Left ventricle myocardium inferior (tissue), 1 donor: Measurements from ENCODE around the gene CDH12. TPM values are rescaled to one million over a fixed set of nuclear protein-coding genes. Genes with fewer than 3 reads are reported as not detected.

Experiments used
- DNase-seq: peaks from one replicate; pipeline ENCODE4 v3.0.0-alpha.2; 2020
- H3K27ac ChIP-seq: fragments of 200-600 bp; replicated peaks from 2 replicates; pipeline ENCODE4 v1.8.0; 2021
- H3K27me3 ChIP-seq: fragments of 200-600 bp; 2 replicates; pipeline ENCODE4 v1.8.0; 2021; ENCODE audit warnings: low read depth
- H3K36me3 ChIP-seq: fragments of 200-600 bp; 2 replicates; pipeline ENCODE4 v1.8.0; 2021
- H3K4me1 ChIP-seq: fragments of 200-600 bp; 2 replicates; pipeline ENCODE4 v1.8.0; 2021
- H3K4me3 ChIP-seq: fragments of 200-600 bp; 2 replicates; pipeline ENCODE4 v1.8.0; 2021; ENCODE audit warnings: mild to moderate bottlenecking, moderate library complexity
- H3K9me3 ChIP-seq: fragments of 200-600 bp; replicated peaks from 2 replicates; pipeline ENCODE4 v1.8.0; 2021
- intact Hi-C: fragments of 100-400 bp; cut with micrococcal nuclease; formaldehyde crosslinking; loops from one replicate; pipeline ENCODE4 v1.11.0; 2022
- total RNA-seq: library from RNA; stranded (reverse); fragmentation: NEBNext Ultra II Directional; extraction: Animal tissue kit (Norgen Biotek cat#: 25700); gene quantifications from one replicate; pipeline ENCODE4 v1.2.1, GENCODE V29; 2021
- TF ChIP-seq, protein P1 (sequence below): fragments of 200-600 bp; IDR thresholded peaks from 2 replicates; pipeline ENCODE4 v1.8.0; 2021; ENCODE audit warnings: antibody characterized with exemption, mild to moderate bottlenecking, borderline replicate concordance
- donor health status: DM: no; HTN: yes; CAD: no; lungs with severe emphysema.

CDH12 gene
- total RNA-seq, 1 donor from 2014 or later: not detected

DNA sequence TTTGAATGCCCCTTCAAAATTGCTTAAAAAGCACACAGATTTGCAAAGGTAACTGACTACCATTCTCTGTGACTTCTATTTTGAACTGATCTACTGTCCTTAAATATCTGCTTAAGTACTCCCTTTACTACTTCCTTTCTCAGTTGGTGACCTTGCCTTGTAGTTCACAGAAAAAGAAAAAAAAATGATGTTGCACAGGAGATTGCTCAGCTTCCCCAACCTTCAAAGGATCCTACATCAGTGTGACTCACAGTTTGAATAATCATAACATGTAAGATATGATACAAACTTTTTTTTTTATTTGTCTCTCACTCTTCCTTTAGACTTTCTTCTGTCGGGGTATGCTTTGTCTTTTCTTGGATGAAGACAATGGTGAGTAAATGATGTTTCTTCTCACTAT is 1029.6 kb downstream of the CDH12 start:
- TF ChIP-seq, protein P1, sequence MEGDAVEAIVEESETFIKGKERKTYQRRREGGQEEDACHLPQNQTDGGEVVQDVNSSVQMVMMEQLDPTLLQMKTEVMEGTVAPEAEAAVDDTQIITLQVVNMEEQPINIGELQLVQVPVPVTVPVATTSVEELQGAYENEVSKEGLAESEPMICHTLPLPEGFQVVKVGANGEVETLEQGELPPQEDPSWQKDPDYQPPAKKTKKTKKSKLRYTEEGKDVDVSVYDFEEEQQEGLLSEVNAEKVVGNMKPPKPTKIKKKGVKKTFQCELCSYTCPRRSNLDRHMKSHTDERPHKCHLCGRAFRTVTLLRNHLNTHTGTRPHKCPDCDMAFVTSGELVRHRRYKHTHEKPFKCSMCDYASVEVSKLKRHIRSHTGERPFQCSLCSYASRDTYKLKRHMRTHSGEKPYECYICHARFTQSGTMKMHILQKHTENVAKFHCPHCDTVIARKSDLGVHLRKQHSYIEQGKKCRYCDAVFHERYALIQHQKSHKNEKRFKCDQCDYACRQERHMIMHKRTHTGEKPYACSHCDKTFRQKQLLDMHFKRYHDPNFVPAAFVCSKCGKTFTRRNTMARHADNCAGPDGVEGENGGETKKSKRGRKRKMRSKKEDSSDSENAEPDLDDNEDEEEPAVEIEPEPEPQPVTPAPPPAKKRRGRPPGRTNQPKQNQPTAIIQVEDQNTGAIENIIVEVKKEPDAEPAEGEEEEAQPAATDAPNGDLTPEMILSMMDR: no peak
- intact Hi-C loops: no loop called here
- Histone ChIP-seq H3K4me3 (no peak overlapping the region), H3K9me3 (no peaks in the 10 kb centered on the region), H3K27me3 (no peaks in the 10 kb centered on the region), H3K36me3 (no peaks in the 10 kb centered on the region), H3K4me1 (no peaks in the 10 kb centered on the region), H3K27ac (no peak overlapping the region)
- DNase-seq: no peak

DNA sequence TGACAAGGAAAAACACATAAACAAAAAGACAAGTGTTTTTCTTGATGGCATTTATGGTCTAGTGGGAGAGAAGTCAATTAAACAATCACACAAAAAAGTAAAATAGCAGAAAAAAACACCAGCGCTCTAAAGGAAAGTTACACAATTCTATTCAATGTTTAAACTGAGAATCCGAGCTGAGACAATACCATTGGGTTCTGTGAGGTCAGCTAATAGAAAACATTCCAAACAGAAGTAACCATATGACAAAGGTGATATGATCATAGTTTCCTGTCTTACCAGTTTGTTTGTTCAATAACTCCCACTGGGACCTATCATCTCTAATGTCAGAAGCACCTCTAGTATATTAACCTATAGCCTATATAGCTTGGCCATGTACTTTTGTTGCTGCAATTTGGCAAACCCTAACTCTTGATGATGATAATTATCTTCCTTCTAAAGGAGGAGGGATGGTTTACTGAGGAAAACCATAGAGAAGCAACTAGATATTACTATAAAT is 1030.0 kb downstream of the CDH12 start:
- Histone ChIP-seq H3K4me3 (no peak overlapping the region), H3K27ac (no peak overlapping the region), H3K27me3 (no peaks in the 10 kb centered on the region), H3K9me3 (no peaks in the 10 kb centered on the region), H3K4me1 (no peaks in the 10 kb centered on the region), H3K36me3 (no peaks in the 10 kb centered on the region)
- intact Hi-C loops: no loop called here
- TF ChIP-seq, protein P1: no peak
- no peak for DNase-seq

DNA sequence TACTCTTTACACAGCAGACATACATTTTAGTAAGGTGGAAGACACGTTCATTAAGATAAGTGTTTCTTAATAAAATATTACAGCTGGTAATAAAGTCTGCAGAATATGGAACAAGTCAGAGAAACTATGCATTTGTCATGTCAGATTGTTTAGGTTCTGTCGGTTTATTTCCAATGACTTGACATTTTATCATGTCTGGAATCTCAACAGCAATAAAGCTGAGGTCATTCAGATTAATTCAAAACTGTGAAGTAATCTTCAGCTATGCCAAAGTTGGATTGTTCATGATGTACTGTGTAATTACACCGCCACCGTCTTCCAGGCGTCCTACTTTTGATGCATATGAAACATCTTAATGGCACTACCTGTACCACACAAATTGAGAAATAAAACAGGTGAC is 1032.6 kb downstream of the CDH12 start:
- no peak for DNase-seq
- Histone ChIP-seq H3K27ac (no peak overlapping the region), H3K4me3 (no peak overlapping the region), H3K9me3 (no peaks in the 10 kb centered on the region), H3K36me3 (no peaks in the 10 kb centered on the region), H3K4me1 (no peaks in the 10 kb centered on the region), H3K27me3 (no peaks in the 10 kb centered on the region)
- TF ChIP-seq, protein P1: no peak
- intact Hi-C loops: no loop called here

DNA sequence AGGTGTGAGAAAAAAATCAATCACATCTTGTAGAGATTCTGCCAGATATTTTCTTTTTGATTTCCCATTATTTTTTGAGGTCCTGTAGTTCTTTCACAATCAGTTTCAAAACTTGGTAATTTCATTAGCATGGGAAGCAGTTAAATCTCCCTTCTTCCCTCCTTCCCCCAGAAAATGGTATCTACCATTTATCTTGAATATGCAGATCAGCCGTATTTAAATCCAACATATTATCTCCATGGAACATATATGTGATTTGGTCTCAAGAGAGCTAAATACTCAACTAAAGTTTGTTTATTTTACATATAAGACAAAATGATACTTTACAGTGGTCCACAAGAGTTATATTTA is 1034.8 kb downstream of the CDH12 start:
- peak overlapping the region; percentile 43 for H3K4me3 ChIP-seq
- intact Hi-C loops: no loop called here
- H3K4me1 ChIP-seq: no peaks in the 10 kb centered on the region
- H3K36me3 ChIP-seq: no peaks in the 10 kb centered on the region
- no peak overlapping the region for H3K27ac ChIP-seq
- DNase-seq: no peak
- H3K27me3 ChIP-seq: no peaks in the 10 kb centered on the region
- H3K9me3 ChIP-seq: no peaks in the 10 kb centered on the region
- TF ChIP-seq, protein P1: no peak

DNA sequence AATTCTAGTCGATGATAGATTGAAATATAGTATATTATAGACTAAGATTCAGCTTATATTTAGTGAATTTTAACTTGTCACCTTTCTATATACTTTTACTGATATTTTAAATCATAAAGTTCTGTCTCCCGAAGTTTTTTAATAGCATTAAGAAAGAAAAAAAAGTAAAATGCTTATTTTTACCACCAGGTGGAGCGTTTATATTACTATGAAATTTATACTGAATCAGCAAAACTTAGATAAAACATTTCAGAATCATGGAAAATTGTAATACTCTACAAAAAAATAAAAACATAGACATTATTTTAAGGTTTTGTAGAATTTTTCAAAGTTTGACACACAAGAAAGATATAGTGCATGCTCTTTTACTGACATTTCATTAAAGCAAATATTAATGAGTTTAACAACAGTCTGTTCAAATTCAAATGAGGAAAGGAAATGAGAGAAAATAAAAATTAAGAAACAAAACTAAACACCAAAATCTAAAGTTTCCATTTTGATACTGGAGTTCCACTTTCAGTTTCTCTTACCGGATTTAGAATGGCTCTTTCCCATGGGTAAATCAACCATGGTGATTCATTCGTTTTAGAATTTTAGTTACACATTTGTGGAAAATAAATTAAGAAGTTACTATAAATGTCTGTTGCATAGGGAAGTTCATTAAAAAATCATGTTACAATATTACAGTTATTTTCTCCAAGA is 1035.3 kb downstream of the CDH12 start:
- no peak overlapping the region for H3K27ac ChIP-seq
- H3K36me3 ChIP-seq: no peaks in the 10 kb centered on the region
- intact Hi-C loops: no loop called here
- H3K27me3 ChIP-seq: no peaks in the 10 kb centered on the region
- TF ChIP-seq, protein P1: peak; percentile 34
- no peaks in the 10 kb centered on the region for H3K9me3 ChIP-seq
- no peak for DNase-seq
- H3K4me1 ChIP-seq: no peaks in the 10 kb centered on the region
- H3K4me3 ChIP-seq: peak overlapping the region; percentile 43
